ENCODE results near the gene ARRDC4. TPM values are rescaled to one million over a fixed set of nuclear protein-coding genes. Genes with fewer than 3 reads are reported as not detected.

ARRDC4 gene
- polyA plus RNA-seq, 1 donor from 2014 or later, result 39.7 TPM

GRCh38 chr15:97992823-97993222 lies 32.3 kb downstream of the ARRDC4 start:
- Histone ChIP-seq H3K79me2 (replicated peaks; ENCODE audit: insufficient read depth, low read length) (no peaks in the 10 kb centered on the region), H2AFZ (ENCODE audit: low read depth, low read length) (no peak overlapping the region), H3K9me2 (ENCODE audit: insufficient read depth, low read length) (no peaks in the 10 kb centered on the region), H3K9ac (ENCODE audit: low read length) (no peak overlapping the region), H3K27ac (ENCODE audit: low read length) (no peak overlapping the region), H3K9me3 (ENCODE audit: low read length) (no peaks in the 10 kb centered on the region), H3K4me2 (ENCODE audit: low read length) (no peak overlapping the region), H3K36me3 (ENCODE audit: insufficient read depth, low read length) (no peaks in the 10 kb centered on the region), H4K20me1 (ENCODE audit: insufficient read depth) (no peaks in the 10 kb centered on the region), H3F3A (ENCODE audit: insufficient read depth, low read length, poor library complexity, severe bottlenecking) (no peaks in the 10 kb centered on the region), H3K27me3 (ENCODE audit: insufficient read depth, low read depth, low read length) (no peaks in the 10 kb centered on the region), H3K4me3 (ENCODE audit: low read length) (no peak overlapping the region)
- TF ChIP-seq EZH2 (IDR thresholded peaks at IDR 0.05; ENCODE audit: borderline replicate concordance, insufficient read depth, low read length, poor library complexity, severe bottlenecking) (no peak), TAF1 (IDR thresholded peaks at IDR 0.05; ENCODE audit: low read depth) (no peak), REST (IDR thresholded peaks at IDR 0.05; ENCODE audit: borderline replicate concordance) (no peak), POLR2AphosphoS5 (IDR thresholded peaks at IDR 0.05) (no peak), CTCF (IDR thresholded peaks at IDR 0.05; ENCODE audit: poor library complexity, severe bottlenecking) (no peak), MXI1 (conservative IDR thresholded peaks at IDR 0.05; ENCODE audit: poor library complexity, severe bottlenecking) (no peak), RAD21 (conservative IDR thresholded peaks at IDR 0.05) (no peak)

GRCh38 chr15:97993310-97993738 lies 32.8 kb downstream of the ARRDC4 start:
- no peak overlapping the region for H3K9ac ChIP-seq (ENCODE audit: low read length)
- TF ChIP-seq SMC3 (conservative IDR thresholded peaks at IDR 0.05; ENCODE audit: poor library complexity) (no peak), REST (IDR thresholded peaks at IDR 0.05; ENCODE audit: borderline replicate concordance) (no peak), CTCF (IDR thresholded peaks at IDR 0.05; ENCODE audit: poor library complexity, severe bottlenecking) (no peak), RAD21 (conservative IDR thresholded peaks at IDR 0.05) (no peak), MXI1 (conservative IDR thresholded peaks at IDR 0.05; ENCODE audit: poor library complexity, severe bottlenecking) (no peak), POLR2AphosphoS5 (IDR thresholded peaks at IDR 0.05) (no peak), EZH2 (IDR thresholded peaks at IDR 0.05; ENCODE audit: borderline replicate concordance, insufficient read depth, low read length, poor library complexity, severe bottlenecking) (no peak), EP300 (conservative IDR thresholded peaks at IDR 0.05; ENCODE audit: poor library complexity, severe bottlenecking) (no peak)
- no peak overlapping the region for H2AFZ ChIP-seq (ENCODE audit: low read depth, low read length)
- H4K20me1 ChIP-seq (ENCODE audit: insufficient read depth), result no peaks in the 10 kb centered on the region
- no peaks in the 10 kb centered on the region for H3K79me2 ChIP-seq (replicated peaks; ENCODE audit: insufficient read depth, low read length)
- no peak overlapping the region for H3K4me3 ChIP-seq (ENCODE audit: low read length)
- no peaks in the 10 kb centered on the region for H3K36me3 ChIP-seq (ENCODE audit: insufficient read depth, low read length)
- H3F3A ChIP-seq (ENCODE audit: insufficient read depth, low read length, poor library complexity, severe bottlenecking), result no peaks in the 10 kb centered on the region
- H3K9me3 ChIP-seq (ENCODE audit: low read length), result no peaks in the 10 kb centered on the region
- no peaks in the 10 kb centered on the region for H3K27me3 ChIP-seq (ENCODE audit: insufficient read depth, low read depth, low read length)
- H3K27ac ChIP-seq (ENCODE audit: low read length), result no peak overlapping the region
- no peak overlapping the region for H3K4me2 ChIP-seq (ENCODE audit: low read length)
- no peaks in the 10 kb centered on the region for H3K9me2 ChIP-seq (ENCODE audit: insufficient read depth, low read length)
